GM12874 (cell line): ENCODE data around the gene AIMP2.

ENCODE experiments used
- TF ChIP-seq, protein P1 (sequence below): IDR thresholded peaks from 2 replicates; pipeline ENCODE4 v1.5.1; 2011; ENCODE audit warnings: low read depth, mild to moderate bottlenecking, control low read depth, low read length, moderate library complexity; ENCODE audit not compliant: insufficient read depth

Gene AIMP2

DNA sequence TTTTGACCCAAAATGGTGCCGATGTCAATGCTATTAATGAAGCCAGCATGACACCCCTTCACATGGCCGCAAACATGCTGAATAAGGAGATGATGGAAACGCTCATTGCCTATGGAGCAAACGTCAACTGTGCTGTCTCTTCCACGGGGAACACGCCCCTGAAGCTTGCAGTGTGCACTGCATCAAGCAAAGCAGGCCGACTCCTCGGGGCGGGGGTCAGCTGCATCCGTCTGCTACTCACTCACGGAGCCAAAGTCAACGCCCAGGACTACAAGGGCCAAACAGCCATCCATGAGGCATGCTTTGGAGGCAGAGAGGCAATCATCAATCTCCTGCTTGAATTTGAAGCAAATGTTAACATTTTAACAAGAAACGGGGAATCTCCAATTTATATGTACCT lies 26.6 kb downstream of the AIMP2 start:
- TF ChIP-seq, protein P1, sequence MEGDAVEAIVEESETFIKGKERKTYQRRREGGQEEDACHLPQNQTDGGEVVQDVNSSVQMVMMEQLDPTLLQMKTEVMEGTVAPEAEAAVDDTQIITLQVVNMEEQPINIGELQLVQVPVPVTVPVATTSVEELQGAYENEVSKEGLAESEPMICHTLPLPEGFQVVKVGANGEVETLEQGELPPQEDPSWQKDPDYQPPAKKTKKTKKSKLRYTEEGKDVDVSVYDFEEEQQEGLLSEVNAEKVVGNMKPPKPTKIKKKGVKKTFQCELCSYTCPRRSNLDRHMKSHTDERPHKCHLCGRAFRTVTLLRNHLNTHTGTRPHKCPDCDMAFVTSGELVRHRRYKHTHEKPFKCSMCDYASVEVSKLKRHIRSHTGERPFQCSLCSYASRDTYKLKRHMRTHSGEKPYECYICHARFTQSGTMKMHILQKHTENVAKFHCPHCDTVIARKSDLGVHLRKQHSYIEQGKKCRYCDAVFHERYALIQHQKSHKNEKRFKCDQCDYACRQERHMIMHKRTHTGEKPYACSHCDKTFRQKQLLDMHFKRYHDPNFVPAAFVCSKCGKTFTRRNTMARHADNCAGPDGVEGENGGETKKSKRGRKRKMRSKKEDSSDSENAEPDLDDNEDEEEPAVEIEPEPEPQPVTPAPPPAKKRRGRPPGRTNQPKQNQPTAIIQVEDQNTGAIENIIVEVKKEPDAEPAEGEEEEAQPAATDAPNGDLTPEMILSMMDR, result no peak

DNA sequence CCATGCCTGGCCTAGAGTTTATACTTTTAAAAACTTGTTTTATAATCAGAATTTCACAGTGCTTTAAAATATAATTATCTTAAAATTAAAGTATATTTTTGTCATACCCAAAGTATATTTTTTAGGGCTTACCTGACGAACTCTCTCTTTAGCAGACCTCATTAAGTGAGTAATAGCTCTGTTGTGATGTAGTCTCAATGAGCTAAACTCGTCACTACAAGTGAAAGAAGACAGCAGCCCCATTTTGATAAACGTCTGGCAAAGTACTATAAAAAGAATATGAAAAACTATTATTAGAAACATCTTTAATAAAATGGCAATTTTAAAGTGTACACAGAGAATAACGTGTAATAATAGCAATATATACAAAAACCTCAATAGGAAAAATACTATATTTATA lies 40.7 kb downstream of the AIMP2 start:
- TF ChIP-seq, protein P1, result no peak

DNA sequence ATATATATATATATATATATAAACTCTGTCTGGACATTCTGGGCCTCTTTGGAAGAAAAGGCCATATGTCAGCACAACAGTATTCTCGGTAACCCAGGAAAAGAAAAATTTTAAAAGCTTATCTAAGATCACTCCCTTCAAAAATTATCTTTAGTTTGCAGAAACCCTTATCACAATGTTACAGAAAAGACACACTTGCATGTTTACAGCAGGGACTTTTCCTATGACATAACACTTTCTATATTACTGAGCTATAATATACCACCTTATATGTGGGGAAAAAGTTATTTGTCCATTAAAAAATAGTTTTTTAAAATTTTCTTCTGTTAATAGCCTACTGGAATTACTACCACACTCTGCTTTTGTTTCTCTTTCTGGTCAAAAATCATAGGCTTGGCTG lies 47.5 kb downstream of the AIMP2 start:
- TF ChIP-seq, protein P1, result no peak

DNA sequence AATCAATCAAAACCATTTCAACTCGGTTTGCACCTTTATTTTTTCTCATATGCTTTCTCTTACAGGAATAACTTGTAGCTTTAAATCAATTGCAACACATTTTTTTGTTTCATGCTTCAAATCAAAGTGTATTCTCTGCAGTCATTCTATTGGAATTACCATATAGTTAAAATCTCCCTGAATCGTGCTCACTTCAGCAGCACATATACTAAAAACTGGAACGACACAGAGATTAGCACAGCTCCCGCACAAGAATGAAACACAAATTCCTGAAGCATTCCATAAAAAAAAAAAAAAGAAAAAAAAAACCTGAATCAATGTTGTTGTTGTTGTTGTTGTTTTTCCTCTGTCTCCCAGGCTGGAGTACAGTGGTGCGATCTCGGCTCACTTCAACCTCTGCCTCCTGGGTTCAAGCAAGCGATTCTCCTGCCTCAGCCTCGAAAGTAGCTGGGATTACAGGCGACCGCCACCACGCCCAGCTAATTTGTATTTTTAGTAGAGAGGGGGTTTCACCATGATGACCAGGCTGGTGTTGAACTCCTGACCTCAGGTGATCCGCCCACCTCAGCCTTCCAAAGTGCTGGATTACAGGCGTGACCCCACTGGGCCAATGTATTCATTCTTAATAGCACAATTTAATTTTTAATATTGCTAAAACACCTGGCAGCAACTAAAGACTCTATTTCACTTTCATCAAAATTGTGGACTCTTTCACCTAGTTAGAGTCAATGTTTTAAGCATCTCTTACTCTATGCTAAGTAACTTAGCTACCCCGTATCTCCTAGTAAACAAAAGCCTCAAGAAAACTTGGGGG lies 48.5 kb downstream of the AIMP2 start:
- TF ChIP-seq, protein P1, result no peak

DNA sequence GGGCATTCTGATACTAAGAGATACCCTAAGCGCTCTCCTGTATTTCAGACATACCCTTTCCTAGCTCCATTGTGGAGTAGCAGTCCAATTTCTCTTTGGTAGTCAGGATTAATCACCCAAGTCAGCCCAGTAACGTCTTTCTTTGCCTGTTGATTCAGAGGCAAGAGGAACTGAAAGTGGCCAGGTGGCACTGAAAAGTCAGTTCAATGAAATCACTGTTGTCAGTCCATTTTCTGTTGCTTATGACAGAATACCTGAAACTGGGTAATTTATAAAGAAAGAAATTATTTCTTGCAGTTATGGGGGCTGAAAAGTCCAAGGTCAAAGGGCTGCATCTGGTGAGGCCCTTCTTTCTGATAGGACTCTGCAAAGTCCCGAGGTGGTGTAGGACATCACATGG lies 62.3 kb downstream of the AIMP2 start:
- TF ChIP-seq, protein P1, result no peak
